ENCODE results near the gene FOXN1.

FOXN1 gene

GRCh38 chr17:28473542-28473941 is 32.6 kb upstream of the FOXN1 start, which contains the start of gene SLC13A2:
Gene SLC13A2 (plus strand): TSS chr17:28473644. CDS start chr17:28473713, 69 bp downstream.
- no peaks in the 10 kb centered on the region for H3K9me3 ChIP-seq (ENCODE audit: insufficient read depth, low read length)
- no peak within 1 kb of the TSS for H2AFZ ChIP-seq (ENCODE audit: low read depth, low read length, severe bottlenecking)
- H4K20me1 ChIP-seq (ENCODE audit: low read depth, low read length) = no peaks in the 10 kb centered on the region
- no peak for TF ChIP-seq CTCF (IDR thresholded peaks at IDR 0.05; ENCODE audit: insufficient read depth, low read length, poor library complexity, severe bottlenecking)
- TF ChIP-seq EZH2phosphoT487 (conservative IDR thresholded peaks at IDR 0.05; ENCODE audit: low read length) = no peak
- H3K4me3 ChIP-seq (ENCODE audit: insufficient read depth, low read length, poor library complexity, severe bottlenecking) = no peak within 1 kb of the TSS
- H3K36me3 ChIP-seq (ENCODE audit: low read length) = no peaks in the 10 kb centered on the region
- H3K27ac ChIP-seq (ENCODE audit: low read depth, low read length) = no peak within 1 kb of the TSS
- H3K4me2 ChIP-seq (ENCODE audit: low read depth, low read length, poor library complexity, severe bottlenecking) = no peak within 1 kb of the TSS
- no peak within 1 kb of the TSS for H3K9ac ChIP-seq (ENCODE audit: low read length)
- no peaks in the 10 kb centered on the region for H3K79me2 ChIP-seq (ENCODE audit: insufficient read depth, low read length)
- H3F3A ChIP-seq (ENCODE audit: insufficient read depth) = no peaks in the 10 kb centered on the region
- no peaks in the 10 kb centered on the region for H3K27me3 ChIP-seq (ENCODE audit: low read length)
- no peaks in the 10 kb centered on the region for H3K9me2 ChIP-seq (replicated peaks; ENCODE audit: insufficient read depth, low read length)

- H4K20me1 ChIP-seq (ENCODE audit: low read depth, low read length) = no peaks in the 10 kb centered on the region
- no peak overlapping the region for H3K4me3 ChIP-seq (ENCODE audit: insufficient read depth, low read length, poor library complexity, severe bottlenecking)
- no peak for TF ChIP-seq EZH2phosphoT487 (conservative IDR thresholded peaks at IDR 0.05; ENCODE audit: low read length)
- no peak for TF ChIP-seq CTCF (IDR thresholded peaks at IDR 0.05; ENCODE audit: insufficient read depth, low read length, poor library complexity, severe bottlenecking)
- no peak overlapping the region for H2AFZ ChIP-seq (ENCODE audit: low read depth, low read length, severe bottlenecking)
- H3K79me2 ChIP-seq (ENCODE audit: insufficient read depth, low read length) = no peaks in the 10 kb centered on the region
- H3K4me2 ChIP-seq (ENCODE audit: low read depth, low read length, poor library complexity, severe bottlenecking) = no peak overlapping the region
- no peak overlapping the region for H3K9ac ChIP-seq (ENCODE audit: low read length)
- no peaks in the 10 kb centered on the region for H3K9me2 ChIP-seq (replicated peaks; ENCODE audit: insufficient read depth, low read length)
- no peaks in the 10 kb centered on the region for H3F3A ChIP-seq (ENCODE audit: insufficient read depth)
- H3K36me3 ChIP-seq (ENCODE audit: low read length) = no peaks in the 10 kb centered on the region
- no peaks in the 10 kb centered on the region for H3K9me3 ChIP-seq (ENCODE audit: insufficient read depth, low read length)
- H3K27ac ChIP-seq (ENCODE audit: low read depth, low read length) = no peak overlapping the region
- H3K27me3 ChIP-seq (ENCODE audit: low read length) = no peaks in the 10 kb centered on the region
Observed at GRCh38 chr17:28474111-28474531, 32.0 kb upstream of the FOXN1 start.

- H3K27ac ChIP-seq (ENCODE audit: low read depth, low read length) = no peak overlapping the region
- H3K4me2 ChIP-seq (ENCODE audit: low read depth, low read length, poor library complexity, severe bottlenecking) = no peak overlapping the region
- H2AFZ ChIP-seq (ENCODE audit: low read depth, low read length, severe bottlenecking) = no peak overlapping the region
- H3F3A ChIP-seq (ENCODE audit: insufficient read depth) = no peaks in the 10 kb centered on the region
- no peaks in the 10 kb centered on the region for H3K9me3 ChIP-seq (ENCODE audit: insufficient read depth, low read length)
- no peaks in the 10 kb centered on the region for H3K36me3 ChIP-seq (ENCODE audit: low read length)
- no peaks in the 10 kb centered on the region for H3K9me2 ChIP-seq (replicated peaks; ENCODE audit: insufficient read depth, low read length)
- TF ChIP-seq EZH2phosphoT487 (conservative IDR thresholded peaks at IDR 0.05; ENCODE audit: low read length) (no peak), CTCF (IDR thresholded peaks at IDR 0.05; ENCODE audit: insufficient read depth, low read length, poor library complexity, severe bottlenecking) (no peak)
- no peak overlapping the region for H3K9ac ChIP-seq (ENCODE audit: low read length)
- no peaks in the 10 kb centered on the region for H3K27me3 ChIP-seq (ENCODE audit: low read length)
- no peaks in the 10 kb centered on the region for H4K20me1 ChIP-seq (ENCODE audit: low read depth, low read length)
- H3K4me3 ChIP-seq (ENCODE audit: insufficient read depth, low read length, poor library complexity, severe bottlenecking) = no peak overlapping the region
- H3K79me2 ChIP-seq (ENCODE audit: insufficient read depth, low read length) = no peaks in the 10 kb centered on the region
Observed at GRCh38 chr17:28475151-28475900, 30.8 kb upstream of the FOXN1 start.
